SKM-1 treated with dmso at 0.1 percent for 144 hours (cell line): ENCODE results near the gene LCN12.
"Not testable (repeated sequence)": the region's sequence is repeated elsewhere in the genome, so short reads cannot be mapped to it uniquely, and the experiment has no call there.

ENCODE experiments used
- DNase-seq: peaks from one replicate; lab custom pipeline; 2025; ENCODE audit not compliant: unreplicated experiment; lab: John Stamatoyannopoulos, UW

LCN12 gene

GRCh38 chr9:136985027-136985602 is 33.0 kb downstream of the LCN12 start:
- no peak for DNase-seq

DNA sequence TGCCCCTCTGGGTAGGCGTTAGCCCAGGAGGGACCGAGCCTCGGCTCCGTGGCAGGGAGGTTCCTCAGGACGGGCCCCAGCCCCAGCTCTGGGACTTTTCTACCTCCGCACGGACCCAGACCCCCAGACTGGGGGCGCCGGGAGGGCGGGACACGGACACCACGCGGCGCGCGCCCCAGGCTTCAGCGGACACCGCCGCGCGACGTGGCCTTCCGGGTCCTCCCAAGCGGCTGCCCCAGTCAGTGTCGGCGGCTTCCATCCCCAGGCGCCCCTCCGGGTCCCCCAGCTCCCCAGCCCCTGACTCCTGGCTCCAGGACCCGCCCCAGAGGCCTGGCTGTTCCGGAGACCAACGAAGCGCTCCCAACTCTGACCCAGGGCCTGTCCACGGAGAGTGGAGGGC is 33.8 kb downstream of the LCN12 start:
- no peak for DNase-seq

GRCh38 chr9:136988872-136989271 is 36.8 kb downstream of the LCN12 start:
- no peak for DNase-seq

GRCh38 chr9:136990242-136990911 is 38.3 kb downstream of the LCN12 start:
- DNase-seq, result no peak

DNA sequence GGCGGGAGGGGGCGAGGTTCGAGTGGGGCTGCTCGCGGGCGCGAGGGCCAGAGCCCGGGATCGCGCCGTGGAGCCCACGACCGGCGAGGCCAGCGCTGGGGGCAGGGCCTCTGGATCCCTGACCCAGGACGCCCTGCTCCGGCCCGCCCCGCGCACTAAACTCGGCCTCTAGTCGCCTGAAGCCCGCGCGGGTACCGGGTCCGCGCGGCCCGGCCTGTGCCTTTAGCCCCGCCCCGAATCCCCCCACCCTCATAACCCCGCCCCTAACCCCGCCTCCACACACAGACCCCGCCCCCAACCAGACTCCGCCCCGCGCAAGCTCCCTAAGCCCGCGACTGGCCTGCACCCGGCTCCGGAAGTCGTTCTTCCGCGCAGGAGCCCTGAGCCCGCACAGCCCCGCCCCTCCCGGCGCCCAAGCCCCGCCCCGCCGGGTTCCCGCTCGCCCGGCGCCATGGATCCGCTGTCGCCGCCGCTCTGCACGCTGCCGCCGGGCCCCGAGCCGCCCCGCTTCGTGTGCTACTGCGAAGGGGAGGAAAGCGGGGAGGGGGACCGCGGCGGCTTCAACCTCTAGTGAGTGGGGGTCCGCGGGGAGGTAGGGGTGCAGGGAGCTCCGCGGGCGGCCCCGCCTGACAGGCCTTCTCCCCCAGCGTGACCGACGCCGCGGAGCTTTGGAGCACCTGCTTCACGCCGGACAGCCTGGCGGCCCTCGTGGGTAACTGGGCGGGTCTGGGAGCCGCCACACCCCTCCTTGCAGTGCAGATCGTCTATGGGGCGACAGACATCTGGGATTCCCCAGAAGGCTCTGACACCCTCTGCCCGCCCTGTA is 40.1 kb downstream of the LCN12 start, which contains the start of gene PAXX:
TSS of gene PAXX (plus strand) at position 430 of the 826 bp plus-strand sequence. CDS start at position 452, 22 bp downstream.
- DNase-seq, result peak; percentile 85

GRCh38 chr9:136992819-136993369 is 40.8 kb downstream of the LCN12 start:
- no peak for DNase-seq

GRCh38 chr9:136994180-136994887 is 42.3 kb downstream of the LCN12 start:
- DNase-seq, result no peak

DNA sequence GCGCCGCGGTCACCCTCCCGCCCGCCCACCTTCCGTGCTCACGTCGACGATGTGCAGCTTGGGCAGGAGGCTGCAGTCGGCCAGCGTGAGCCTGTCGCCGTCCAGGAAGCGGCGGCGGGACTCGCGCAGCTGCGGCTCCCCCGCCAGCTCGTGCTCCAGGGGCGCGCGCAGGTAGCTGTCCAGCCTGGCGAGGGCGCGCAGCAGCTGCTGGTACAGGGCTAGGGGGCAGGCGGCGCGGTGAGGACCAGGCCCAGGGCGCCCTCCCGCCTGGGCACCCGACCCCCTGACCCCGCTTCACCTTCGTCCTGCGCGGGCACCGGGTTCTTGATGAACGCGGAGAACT is 42.8 kb downstream of the LCN12 start:
- DNase-seq, result no peak

DNA sequence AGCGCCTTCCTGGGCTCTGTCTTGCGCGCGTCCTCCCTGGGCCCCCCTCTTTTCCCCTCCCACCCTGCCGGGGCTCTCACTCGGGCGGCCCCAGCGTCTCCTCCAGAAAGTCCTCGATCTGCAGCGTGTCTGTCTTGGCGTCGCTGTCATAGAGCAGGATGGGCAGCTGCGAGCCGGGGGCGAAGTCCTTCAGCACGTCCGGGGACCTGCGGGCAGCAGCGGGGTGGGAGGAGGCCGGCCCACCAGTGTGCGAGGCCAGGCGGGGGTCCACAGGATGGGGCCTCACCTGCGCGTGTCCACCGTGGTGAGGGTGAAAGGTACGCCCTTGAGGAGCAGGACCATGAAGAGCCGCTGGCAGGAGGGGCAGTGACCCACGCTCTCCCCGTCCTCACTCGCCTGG is 43.3 kb downstream of the LCN12 start:
- DNase-seq, result no peak

DNA sequence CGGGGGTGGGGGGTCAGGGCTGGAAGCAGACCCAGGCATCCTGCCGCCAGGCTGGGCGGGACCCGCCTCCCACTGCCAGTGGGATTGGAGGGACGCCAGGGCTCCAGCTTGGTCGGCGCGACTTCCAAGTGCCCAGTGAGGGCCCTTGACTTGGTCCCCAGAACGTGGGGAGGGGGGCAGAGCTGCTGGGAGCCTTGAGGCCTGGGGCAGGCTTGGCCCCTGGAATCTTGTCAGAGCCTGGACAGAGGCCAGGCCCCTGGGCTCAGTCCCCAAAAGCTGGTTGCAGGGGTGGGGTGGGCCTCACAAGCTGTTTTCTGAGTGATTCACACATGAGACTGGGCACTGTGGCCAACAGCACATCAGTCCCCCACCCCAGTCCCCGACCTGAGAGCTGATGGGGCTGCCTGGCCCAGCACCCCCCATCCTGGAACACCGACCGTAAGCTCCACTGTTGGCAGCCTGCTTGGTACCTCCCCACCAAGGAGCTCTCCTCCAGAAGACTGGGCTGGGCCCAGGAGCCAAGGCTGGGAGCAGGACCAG is 43.8 kb downstream of the LCN12 start:
- DNase-seq, result no peak

DNA sequence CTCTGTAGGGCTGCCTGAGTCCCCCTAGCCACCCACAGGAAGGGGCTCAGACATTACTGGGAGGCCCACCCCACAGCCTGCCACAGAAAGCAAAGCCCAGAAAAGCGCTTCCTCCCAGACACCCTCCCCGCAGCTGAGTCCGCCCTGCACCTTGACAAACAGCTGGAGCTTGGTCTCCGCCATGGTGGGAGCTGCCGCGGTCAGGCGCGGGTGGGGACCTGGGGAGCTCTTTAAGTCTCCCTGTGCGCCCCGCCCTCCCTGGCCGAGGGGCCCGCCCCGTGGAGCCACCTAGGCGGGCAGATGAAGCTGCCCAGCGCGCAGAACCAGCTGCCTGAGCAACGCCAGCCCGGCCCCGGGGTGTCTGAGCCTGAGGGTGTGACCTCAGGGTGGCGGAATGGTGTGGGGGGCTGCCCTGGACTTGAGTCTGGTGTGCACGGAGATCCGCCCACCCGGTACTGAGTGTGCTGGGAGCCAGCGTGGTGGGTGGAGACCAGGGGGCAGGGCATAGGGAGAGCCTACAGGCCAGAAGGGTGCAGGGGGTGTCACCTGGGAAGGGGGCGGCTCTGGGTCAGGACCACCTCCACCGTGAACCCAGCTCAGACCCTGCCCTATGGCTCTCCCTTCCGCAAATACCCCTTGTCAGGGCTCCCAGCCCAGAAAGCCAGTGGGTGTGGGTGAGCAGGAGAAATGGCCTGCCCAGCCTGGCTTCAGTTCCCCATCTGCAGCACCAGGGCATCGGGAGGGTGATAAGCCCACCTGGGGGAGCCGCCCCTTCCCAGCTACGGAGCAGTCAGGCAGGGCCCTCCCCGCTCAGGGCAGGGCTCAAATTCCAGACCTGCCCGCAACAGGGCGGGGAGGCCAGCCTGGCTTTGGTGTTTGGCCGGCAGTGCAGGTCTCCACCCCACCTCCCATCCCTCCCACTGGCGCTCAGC is 44.6 kb downstream of the LCN12 start, which contains the start of gene CLIC3:
TSS of gene CLIC3 (minus strand) at position 208 of the 932 bp plus-strand sequence. CDS start at position 183, 25 bp downstream.
- DNase-seq, result no peak

- no peak for DNase-seq
Measured at GRCh38 chr9:136997371-136997770, 45.3 kb downstream of the LCN12 start.

- DNase-seq, result no peak
Measured at GRCh38 chr9:136997830-136998234, 45.8 kb downstream of the LCN12 start.

DNA sequence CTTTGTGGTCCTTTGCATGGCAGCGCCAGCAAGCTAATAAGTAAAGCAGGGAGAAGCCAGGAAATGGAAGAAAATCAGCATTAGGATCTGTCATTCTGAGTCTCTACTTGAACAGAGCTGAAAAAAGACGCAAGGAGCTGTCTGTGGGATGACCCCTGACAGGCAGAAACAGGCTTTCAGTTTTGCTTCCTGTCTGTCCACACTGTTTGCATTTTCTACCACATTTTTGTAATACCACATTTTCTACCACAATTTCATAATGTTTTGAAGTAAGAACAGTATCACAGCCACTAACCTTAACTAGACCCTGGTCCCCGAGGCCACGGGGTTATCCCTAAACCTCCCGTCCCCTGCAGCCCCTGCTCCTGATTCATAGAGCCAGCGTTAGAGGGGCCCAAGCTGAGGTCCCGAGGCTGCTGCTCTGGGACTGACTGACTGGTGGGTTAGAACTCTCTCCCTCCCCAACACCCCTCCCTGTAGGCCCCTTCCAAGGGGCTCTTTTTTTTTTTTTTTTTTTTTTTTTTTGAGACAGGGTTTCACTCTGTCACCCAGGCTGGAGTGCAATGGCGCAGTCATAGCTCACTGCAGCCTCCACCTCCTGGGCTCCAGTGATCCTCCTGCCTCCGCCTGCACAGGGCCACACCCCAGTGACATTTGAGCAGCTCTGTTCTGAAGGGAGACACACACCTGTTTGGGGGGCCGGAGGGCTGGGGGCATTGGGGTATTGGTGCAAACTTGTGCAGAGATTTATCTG is 48.3 kb downstream of the LCN12 start:
- peak; percentile 76 for DNase-seq

DNA sequence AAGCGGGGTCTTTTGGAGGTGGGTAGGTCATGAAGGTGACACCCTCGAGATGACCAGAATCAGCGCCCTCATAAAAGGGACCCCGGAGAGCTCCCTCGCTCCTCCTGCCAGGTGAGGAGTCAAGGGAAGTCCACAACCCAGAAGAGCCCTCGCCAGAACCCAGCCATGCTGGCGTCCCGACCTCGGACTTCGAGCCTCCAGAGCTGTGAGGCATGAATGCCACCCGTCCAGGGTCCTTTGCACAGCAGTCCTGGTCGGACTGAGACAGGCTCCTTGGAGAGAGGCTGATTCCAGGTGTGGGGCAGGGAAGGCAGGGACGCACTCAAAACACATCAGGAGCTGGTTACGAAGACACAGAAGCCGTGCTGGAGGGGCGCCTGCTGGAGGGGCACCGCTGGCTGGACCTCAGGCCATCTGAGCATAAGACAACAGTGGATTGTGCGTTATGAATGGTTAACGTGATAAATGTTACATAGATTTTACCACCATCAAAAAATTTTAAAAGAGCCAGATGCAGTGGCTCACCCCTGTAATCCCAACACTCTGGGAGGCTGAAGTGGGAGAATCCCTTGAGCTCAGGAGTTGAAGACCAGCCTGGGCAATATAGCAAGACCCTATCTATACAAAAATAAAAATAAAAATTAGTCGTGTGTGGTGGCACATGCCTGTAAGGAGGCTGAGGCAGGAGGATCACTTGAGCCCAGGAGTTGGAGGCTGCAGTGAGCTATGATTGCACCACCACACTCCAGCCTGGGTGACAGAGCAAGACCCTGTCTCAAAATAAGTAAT is 50.0 kb downstream of the LCN12 start:
- DNase-seq, result no peak

- DNase-seq, result no peak
Measured at GRCh38 chr9:137002646-137003041, 50.6 kb downstream of the LCN12 start.

DNA sequence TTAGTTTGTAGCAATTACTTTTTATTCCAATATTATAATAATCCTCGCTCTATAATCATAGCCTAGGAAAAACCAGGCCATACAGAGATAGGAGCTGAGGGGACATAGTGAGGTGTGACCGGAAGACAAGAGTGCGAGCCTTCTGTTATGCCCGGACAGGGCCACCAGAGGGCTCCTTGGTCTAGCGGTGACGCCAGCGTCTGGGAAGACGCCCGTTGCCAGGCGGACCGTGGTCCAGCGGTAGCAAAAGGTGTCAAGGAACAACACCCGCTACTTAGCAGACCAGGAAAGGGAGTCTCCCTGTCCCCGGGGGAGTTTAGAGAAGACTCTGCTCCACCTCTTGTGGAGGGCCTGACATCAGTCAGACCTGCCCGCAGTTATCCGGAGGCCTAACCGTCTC is 52.2 kb downstream of the LCN12 start:
- DNase-seq, result not testable (repeated sequence)
